Astrocyte of the cerebellum (primary cell): ENCODE data around the gene TSPEAR.

Experiments used
- DNase-seq: peaks from one replicate; pipeline ENCODE4 v3.0.0-alpha.2; 2011; ENCODE audit warnings: low read depth
- H3K4me3 ChIP-seq: 2 replicates; pipeline ENCODE4 v1.5.1; 2011; ENCODE audit warnings: mild to moderate bottlenecking, low read depth, low read length, moderate library complexity
- CTCF ChIP-seq: IDR thresholded peaks from 2 replicates; pipeline ENCODE4 v1.5.1; 2012; ENCODE audit warnings: low read length, low read depth, moderate library complexity, mild to moderate bottlenecking; ENCODE audit errors: missing control alignments
- in situ Hi-C: cut with HindIII; loops from 2 replicates; pipeline ENCODE4 v1.10.0; 2017; ENCODE audit warnings: low sequenced_read_pairs

The TSPEAR gene

GRCh38 chr21:44462834-44463200, 248.6 kb downstream of the TSPEAR start:
- TF ChIP-seq CTCF: no peak
- no peak for DNase-seq
- in situ Hi-C loops: no loop called here
- H3K4me3 ChIP-seq: no peak overlapping the region

- in situ Hi-C loops: no loop called here
- TF ChIP-seq CTCF: no peak
- DNase-seq: no peak
- no peak overlapping the region for H3K4me3 ChIP-seq
Measured at GRCh38 chr21:44462086-44462833, 249.1 kb downstream of the TSPEAR start.

GRCh38 chr21:44461464-44462001, 249.8 kb downstream of the TSPEAR start:
- H3K4me3 ChIP-seq: no peak overlapping the region
- TF ChIP-seq CTCF: no peak
- no peak for DNase-seq
- in situ Hi-C loops: no loop called here

GRCh38 chr21:44461005-44461404, 250.4 kb downstream of the TSPEAR start:
- no peak overlapping the region for H3K4me3 ChIP-seq
- DNase-seq: no peak
- TF ChIP-seq CTCF: no peak
- in situ Hi-C loops: no loop called here

GRCh38 chr21:44460441-44460755, 251.0 kb downstream of the TSPEAR start:
- no peak for DNase-seq
- TF ChIP-seq CTCF: no peak
- no peak overlapping the region for H3K4me3 ChIP-seq
- in situ Hi-C loops: no loop called here

GRCh38 chr21:44459712-44460440, 251.5 kb downstream of the TSPEAR start:
- no peak for DNase-seq
- TF ChIP-seq CTCF: no peak
- in situ Hi-C loops: no loop called here
- no peak overlapping the region for H3K4me3 ChIP-seq
